HTERT RPE-1 (cell line): ENCODE measurements around the gene DUXB.

ENCODE experiments used
- in situ Hi-C: fragments of 300-500 bp; cut with MboI; formaldehyde crosslinking; loops from 4 replicates; pipeline ENCODE4 v1.14.3; 2020; ENCODE audit warnings: low sequenced_read_pairs

DUXB gene

DNA sequence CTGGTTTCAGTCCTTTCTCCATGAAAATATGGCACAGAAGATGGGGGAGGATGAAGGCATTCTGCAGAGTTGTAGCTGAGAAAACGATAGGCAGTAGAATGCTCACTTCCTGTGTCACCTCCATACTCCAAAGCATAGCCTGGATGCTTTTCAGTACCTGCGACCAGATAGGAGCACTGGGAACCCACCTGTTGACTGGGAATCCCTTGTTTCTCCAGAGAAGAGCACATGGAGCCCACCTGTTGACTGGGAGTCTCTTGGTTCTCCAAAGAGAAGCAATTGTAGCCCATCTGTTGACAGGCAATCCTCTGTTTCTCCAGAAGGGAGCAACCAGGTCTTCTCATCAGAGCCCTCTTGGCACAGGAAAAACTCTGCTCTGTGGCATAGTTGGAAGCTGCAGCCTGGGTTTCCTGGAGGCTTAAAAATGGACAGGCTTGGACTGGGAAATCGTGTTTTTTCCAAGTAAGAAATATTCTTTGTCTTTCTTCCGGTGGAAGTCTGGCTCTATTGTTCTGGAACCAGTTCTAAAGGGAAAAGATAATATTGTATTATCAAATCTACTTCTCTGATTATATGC lies 40.4 kb downstream of the DUXB start:
- in situ Hi-C loops = no loop called here

DNA sequence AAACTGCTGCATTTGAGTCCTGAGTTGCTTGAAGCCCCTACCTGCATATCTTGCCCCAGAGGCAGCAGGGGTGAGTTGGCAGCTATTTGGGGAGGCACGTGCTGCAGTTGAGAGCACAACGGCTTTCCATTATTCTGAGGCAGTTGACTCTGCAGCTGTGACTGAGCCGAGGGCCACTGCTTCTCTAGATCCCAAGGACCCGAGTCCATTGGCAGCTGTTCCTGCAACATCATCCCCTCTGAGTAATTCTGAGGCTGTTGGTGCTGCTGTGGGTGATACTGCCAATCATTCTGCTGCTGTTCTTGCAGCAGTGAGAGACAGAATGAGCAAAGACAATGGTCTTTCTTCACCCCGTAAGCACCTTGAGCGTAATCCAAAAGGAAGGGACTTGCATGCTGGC lies 40.9 kb downstream of the DUXB start:
- in situ Hi-C loops = no loop called here

DNA sequence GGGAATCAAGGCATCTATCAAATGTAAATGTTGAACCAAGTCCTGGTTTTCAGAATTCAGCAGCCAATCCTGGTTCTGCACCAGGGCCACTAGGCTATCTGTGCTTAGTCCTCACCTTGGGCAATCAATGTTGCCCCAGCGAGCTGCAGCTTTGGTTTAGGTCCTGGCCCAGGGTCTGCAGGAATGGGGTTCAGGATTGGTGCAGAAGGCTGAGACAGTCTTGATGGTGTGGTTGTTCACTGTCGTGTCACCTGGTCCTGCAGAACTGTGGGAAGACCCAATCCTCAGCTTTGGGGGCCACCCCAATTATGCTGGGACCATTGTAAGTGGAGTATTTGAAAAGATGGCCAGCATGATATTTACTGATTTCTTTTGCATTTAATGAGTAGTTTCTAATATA lies 43.1 kb downstream of the DUXB start:
- in situ Hi-C loops = no loop called here

- in situ Hi-C loops = no loop called here
Observed at GRCh38 chr16:75653922-75654321, 47.3 kb downstream of the DUXB start.

GRCh38 chr16:75648265-75649076 lies 52.8 kb downstream of the DUXB start:
- in situ Hi-C loops = no loop called here

GRCh38 chr16:75647492-75648264 lies 53.6 kb downstream of the DUXB start, which contains the start of the genes KARS1 and TERF2IP:
Gene KARS1, minus strand, starts transcription at chr16:75647665. Its CDS starts 26 bp downstream, at chr16:75647639.
Gene TERF2IP, plus strand, starts transcription at chr16:75647773. Its CDS starts 110 bp downstream, at chr16:75647883.
- in situ Hi-C loops = no loop called here

DNA sequence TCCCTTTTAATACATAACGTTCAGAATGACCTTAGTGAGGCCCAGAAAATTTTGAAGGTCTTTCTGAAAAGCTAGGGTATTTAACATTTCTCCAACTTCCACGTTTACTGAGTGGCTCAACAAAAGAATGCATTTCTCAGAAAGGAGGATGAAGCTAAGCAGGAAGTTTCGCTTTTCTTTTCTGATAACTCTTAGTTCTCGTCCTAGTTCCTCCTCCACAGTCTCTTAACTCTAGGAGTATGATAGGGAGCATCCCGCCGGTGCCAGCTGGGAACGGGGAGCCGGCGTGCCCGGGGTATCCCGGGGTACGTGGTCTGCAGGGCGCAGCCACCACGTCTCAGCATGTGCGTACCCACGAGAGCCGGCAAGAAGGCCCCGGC lies 54.2 kb downstream of the DUXB start:
- in situ Hi-C loops = no loop called here

DNA sequence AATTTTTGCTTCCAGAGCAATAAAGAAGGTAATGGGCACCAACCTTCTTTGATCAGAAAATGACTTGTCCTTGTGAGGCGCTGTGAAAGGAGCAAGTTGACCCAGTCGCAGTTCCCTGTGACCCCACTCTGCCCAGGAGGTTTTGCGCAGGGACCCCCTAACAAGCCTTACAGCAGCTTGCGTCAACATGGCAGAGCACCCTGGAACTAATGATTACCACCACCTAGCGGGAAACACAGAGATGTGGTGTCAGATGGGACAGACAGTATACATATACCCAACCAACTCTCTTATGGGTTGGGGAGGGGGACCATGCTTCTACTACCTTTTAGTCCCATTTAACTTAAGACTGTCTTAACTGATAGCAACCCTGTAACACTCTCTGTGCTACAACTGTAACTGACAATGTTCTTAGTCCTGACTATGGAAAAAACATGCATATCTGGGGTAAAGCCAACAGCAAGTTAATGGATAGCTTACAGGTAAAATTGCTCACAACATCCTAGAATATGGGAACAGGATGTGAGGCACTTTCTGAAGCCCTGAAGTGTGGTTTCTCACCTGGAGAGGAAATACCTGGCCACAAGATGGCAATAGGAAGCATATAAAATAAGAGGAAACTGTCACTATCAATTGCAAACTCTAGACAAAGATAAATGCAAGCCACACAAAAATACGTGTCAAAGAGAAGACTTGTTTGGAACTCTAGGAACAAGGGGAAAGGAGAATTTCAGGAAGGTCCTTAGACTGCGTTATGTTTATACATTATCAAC lies 56.8 kb downstream of the DUXB start:
- in situ Hi-C loops = no loop called here
